GM20000 (cell line): ENCODE results near the gene OR2S2.

ENCODE experiments used
- DNase-seq: peaks from one replicate; pipeline ENCODE4 v3.0.0; 2012; ENCODE audit warnings: low spot score
- TF ChIP-seq, protein P1 (sequence below): IDR thresholded peaks from 2 replicates; pipeline ENCODE4 v1.5.1; 2012; ENCODE audit warnings: mild to moderate bottlenecking, control low read depth; ENCODE audit errors: extremely low read depth, missing control alignments

OR2S2 gene

DNA sequence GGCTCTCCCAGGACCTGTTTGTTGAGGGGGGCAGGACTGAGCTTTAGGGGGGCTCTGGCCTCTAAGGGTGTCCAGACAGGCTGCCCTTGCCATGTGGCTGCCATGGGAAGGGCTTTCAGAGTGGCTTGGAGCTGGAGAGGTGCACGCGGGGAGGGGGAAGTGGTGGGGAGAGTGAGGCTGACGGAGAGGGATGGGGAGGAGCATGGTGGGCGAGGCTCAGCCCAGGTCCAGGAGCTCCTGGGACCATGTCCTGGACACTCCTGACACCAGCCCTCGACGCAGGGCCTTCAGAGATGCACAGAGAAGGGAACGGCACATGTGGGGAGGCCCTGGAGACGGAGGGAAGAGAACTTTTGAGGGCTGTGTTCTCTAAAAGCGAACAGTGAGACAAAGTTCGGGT is 46.3 kb downstream of the OR2S2 start:
- DNase-seq = no peak
- TF ChIP-seq, protein P1, sequence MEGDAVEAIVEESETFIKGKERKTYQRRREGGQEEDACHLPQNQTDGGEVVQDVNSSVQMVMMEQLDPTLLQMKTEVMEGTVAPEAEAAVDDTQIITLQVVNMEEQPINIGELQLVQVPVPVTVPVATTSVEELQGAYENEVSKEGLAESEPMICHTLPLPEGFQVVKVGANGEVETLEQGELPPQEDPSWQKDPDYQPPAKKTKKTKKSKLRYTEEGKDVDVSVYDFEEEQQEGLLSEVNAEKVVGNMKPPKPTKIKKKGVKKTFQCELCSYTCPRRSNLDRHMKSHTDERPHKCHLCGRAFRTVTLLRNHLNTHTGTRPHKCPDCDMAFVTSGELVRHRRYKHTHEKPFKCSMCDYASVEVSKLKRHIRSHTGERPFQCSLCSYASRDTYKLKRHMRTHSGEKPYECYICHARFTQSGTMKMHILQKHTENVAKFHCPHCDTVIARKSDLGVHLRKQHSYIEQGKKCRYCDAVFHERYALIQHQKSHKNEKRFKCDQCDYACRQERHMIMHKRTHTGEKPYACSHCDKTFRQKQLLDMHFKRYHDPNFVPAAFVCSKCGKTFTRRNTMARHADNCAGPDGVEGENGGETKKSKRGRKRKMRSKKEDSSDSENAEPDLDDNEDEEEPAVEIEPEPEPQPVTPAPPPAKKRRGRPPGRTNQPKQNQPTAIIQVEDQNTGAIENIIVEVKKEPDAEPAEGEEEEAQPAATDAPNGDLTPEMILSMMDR = no peak

DNA sequence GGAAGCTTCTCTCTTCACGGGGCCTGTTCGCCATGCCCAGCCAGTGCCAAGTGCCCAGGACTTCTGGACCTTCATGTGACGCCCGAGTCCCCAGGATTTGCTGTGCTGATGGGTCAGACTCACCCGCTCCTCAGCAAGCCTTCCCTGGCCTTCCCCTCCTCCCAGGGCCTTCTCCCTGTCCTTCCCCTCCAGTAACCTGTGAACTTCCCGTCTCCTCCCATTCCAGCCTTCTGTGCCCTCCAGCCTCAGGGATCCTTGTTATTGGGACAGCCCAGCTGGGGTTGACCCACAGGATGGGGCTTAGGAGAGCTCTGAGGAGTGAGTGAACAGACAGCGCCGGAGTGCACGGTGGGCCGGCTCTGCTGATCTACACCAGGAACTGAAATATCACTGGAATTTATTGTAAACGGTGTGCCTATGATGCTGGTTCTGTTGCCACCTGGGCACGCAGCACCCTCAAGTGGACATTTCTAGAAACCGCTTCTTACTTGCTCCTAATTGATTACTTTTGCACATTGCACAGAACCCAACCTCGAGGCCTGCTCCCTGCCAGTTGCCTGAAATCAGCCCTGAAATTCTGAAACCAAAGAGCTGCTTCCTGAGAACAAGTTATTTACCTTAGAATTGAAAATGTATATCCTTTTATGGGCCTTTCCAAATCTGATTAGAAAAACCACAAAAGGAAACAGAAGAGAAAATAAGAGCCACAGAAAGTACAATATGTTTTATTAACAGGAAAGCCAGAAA is 47.2 kb downstream of the OR2S2 start:
- TF ChIP-seq, protein P1 = peak; percentile 32
- peak; percentile 47 for DNase-seq

DNA sequence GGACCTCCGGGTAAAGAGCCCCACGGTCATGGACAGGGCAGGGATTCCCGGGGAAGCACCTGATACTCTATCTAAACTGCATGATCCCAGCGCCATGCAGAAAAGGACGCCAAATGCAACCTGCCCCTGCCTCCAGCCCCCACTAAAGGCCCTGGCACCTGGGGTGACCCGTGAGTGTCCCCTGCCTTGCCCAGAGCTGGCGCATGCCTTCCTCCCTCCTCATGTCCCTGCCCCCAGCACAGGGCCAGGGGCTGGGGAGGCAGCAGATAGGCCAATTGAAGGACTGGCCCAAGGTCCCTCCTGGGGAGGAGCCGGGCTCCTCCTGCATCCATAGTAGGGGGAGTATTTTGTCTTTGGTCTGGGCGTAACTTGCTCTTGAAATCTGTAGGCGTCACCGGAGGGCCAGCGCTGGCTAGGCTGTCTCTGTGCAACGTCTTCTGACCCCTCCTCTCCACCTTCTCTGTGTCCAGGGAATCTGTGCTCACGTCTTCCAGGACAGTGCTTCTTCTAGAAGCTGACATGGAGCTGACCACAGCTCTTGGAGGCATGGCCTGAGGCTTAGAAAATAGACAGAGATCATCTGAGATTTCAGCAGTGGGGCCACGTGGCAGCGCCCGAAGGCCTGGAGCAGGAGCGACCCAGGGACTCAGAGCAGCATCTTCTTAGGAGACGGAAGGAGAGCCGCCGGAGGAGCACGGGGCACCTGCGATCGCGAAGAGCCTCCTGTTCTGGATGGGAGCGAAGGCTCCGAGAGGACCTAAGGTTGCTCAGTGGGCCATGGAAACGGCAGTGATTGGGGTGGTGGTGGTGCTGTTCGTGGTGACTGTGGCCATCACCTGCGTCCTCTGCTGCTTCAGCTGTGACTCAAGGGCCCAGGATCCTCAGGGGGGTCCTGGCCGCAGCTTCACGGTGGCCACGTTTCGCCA is 48.0 kb downstream of the OR2S2 start:
- TF ChIP-seq, protein P1 = no peak
- DNase-seq = no peak

DNA sequence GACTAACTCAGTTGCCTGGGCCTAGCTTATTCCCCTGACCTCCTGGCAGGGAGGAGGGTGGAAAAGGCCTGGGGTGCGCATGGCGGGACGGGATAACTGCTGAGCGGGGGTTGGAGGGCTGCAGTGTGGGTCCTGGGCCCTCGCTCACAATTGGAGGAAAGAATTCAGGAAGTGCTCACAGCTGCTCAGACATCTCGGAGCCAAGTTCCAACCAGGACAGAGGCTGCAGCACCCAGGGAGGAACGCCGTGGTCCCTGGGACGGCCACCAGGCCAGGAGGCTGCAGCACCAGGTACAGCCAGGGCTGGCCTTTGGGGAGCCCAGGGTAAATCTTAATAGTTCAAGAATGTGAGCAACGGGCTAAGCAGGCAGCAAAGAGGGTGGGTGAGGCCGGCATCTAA is 48.7 kb downstream of the OR2S2 start, which contains the start of gene SPAAR:
TSS of gene SPAAR (plus strand) at position 217 of the 400 bp plus-strand sequence. CDS start 974 bp downstream, outside the sequence.
- no peak for DNase-seq
- TF ChIP-seq, protein P1 = no peak

DNA sequence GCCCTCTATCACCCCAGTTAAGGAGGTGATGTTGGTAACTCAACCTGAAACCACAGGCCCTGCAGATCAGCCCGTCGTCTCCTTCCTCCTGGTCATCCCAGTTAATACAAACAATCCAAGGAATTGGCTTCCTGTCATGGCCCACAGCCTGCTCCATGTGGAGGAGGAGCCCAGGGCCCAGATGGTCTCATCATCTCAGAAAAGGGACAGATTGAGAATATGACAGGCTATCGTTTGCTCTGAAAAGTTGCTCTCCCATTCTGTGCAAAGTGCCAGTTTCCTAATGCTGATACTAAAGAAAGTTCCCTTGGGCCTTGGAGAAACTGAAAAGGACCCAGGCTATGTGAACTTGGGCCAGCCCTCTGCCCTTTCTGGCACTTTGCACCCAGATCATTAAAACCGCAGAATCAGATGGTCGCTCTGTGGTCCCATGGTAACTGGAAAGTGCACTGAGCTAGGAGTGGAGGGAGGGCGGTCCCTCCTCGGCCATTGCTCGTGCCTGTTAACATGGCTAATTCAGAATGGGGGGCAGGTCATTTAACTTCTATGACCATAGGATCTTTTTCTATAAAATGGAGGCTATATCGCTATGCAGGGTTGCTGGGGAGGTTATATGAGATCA is 49.3 kb downstream of the OR2S2 start:
- DNase-seq = peak; percentile 20
- TF ChIP-seq, protein P1 = no peak

DNA sequence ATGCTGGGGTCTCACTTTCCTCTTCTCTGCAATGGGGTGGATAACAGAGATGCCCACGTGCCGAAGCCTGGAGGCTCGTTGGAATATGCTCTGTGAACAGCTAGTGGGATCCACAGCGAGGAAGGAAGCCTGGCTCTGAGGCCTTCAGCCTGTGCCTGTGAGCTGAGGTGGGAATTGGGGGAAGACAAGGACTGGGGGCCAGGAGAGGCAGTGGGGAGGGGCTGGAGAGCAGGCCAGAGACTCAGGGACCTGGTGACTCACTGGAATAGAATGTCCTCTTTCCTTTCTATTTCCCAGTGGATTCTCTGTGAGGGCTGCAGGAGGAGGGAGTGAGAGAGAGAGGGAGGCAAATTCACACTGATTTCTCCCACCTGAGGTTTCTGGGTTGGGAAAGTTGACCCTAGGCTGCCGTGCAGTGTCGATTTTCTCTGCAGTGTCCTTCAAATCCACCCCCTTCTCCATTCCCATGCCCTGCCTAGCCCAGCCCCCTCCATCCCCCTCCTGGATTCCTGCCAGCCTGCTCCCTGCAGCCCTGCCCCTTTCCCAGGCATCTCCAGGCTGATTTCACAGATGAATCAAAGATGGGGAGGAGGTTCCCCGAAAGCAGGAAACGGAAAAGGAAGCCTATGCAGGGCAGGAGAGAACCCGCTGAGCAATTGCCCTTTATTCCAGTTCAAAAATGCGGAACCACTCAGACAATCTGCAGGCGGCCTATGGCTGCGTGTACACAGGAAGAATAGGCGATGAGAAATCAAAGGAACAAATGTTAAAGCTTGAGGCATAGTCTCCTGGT is 50.0 kb downstream of the OR2S2 start:
- TF ChIP-seq, protein P1 = no peak
- peak; percentile 27 for DNase-seq
